ENCODE data around the gene AIP. TPM values are rescaled to one million over a fixed set of nuclear protein-coding genes. Genes with fewer than 3 reads are reported as not detected.

AIP gene
- total RNA-seq, 2 experiments from 2014 or later: 115 to 117 TPM

DNA sequence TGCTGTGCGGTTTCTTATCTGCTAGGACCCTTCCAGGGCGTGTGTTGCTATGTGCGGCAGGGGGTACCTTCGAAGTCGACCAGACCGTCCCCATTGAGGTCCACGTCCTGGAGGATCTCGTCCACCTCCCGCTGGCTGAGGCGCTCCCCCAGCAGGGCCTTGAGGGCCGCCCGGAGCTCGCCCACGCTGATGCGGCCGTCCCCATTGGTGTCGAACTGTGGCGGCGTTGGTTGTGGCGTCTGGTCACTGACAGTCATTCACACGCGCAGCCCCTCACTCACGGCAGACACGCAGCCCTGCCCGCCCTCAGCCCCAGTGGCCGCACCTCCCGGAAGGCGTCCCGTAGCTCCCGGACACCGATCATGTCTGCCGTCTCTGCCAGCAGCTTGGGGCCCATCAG is 36.9 kb downstream of the AIP start:
- no peaks in the 10 kb centered on the region for H3K27me3 ChIP-seq (ENCODE audit: control insufficient read depth in 1 of 2, insufficient read depth in 2 of 2, low read length in 2 of 2)
- no peak overlapping the region for H3K4me3 Mint-ChIP-seq
- H3K4me3 ChIP-seq (ENCODE audit: low read length): no peak overlapping the region
- ATAC-seq (ENCODE audit: poor library complexity) (no peak), DNase-seq (no peak)
- H3K4me1 Mint-ChIP-seq (ENCODE audit: low read depth): no peaks in the 10 kb centered on the region
- intact Hi-C loops (cut with DNase I, micrococcal nuclease): loop anchor here in 1 of 2 experiments (10.0 kb wide), 1 partner anchor 145 kb away; no protein-coding TSS in a partner anchor
- H3K36me3 ChIP-seq (ENCODE audit: insufficient read depth, low read length): no peaks in the 10 kb centered on the region
- H3K4me1 ChIP-seq (ENCODE audit: insufficient read depth, low read length): no peaks in the 10 kb centered on the region
- no peak overlapping the region for H3K27ac Mint-ChIP-seq
- TF ChIP-seq, protein P1, sequence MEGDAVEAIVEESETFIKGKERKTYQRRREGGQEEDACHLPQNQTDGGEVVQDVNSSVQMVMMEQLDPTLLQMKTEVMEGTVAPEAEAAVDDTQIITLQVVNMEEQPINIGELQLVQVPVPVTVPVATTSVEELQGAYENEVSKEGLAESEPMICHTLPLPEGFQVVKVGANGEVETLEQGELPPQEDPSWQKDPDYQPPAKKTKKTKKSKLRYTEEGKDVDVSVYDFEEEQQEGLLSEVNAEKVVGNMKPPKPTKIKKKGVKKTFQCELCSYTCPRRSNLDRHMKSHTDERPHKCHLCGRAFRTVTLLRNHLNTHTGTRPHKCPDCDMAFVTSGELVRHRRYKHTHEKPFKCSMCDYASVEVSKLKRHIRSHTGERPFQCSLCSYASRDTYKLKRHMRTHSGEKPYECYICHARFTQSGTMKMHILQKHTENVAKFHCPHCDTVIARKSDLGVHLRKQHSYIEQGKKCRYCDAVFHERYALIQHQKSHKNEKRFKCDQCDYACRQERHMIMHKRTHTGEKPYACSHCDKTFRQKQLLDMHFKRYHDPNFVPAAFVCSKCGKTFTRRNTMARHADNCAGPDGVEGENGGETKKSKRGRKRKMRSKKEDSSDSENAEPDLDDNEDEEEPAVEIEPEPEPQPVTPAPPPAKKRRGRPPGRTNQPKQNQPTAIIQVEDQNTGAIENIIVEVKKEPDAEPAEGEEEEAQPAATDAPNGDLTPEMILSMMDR (IDR thresholded peaks at IDR 0.05): no peak
- no peaks in the 10 kb centered on the region for H3K36me3 Mint-ChIP-seq (ENCODE audit: low read depth)
- H3K27ac ChIP-seq (ENCODE audit: low read depth in 1 of 2, low read length in 2 of 2): no peak overlapping the region
- no peaks in the 10 kb centered on the region for H3K27me3 Mint-ChIP-seq
- no peaks in the 10 kb centered on the region for H3K9me3 Mint-ChIP-seq
- ChIA-PET POLR2A (no interaction called here), CTCF (no interaction called here)
- no peaks in the 10 kb centered on the region for H3K9me3 ChIP-seq (ENCODE audit: control insufficient read depth in 1 of 2, insufficient read depth in 1 of 2, low read length in 2 of 2)

GRCh38 chr11:67520856-67521824 is 38.3 kb downstream of the AIP start:
- H3K27ac ChIP-seq (ENCODE audit: low read depth in 1 of 2, low read length in 2 of 2): no peak overlapping the region
- H3K9me3 ChIP-seq (ENCODE audit: control insufficient read depth in 1 of 2, insufficient read depth in 1 of 2, low read length in 2 of 2): no peaks in the 10 kb centered on the region
- DNase-seq: no peak
- no peaks in the 10 kb centered on the region for H3K9me3 Mint-ChIP-seq
- H3K4me1 ChIP-seq (ENCODE audit: insufficient read depth, low read length): no peaks in the 10 kb centered on the region
- no peaks in the 10 kb centered on the region for H3K4me1 Mint-ChIP-seq (ENCODE audit: low read depth)
- H3K27me3 ChIP-seq (ENCODE audit: control insufficient read depth in 1 of 2, insufficient read depth in 2 of 2, low read length in 2 of 2): no peaks in the 10 kb centered on the region
- H3K36me3 Mint-ChIP-seq (ENCODE audit: low read depth): no peaks in the 10 kb centered on the region
- H3K27me3 Mint-ChIP-seq: no peaks in the 10 kb centered on the region
- no peak overlapping the region for H3K4me3 ChIP-seq (ENCODE audit: low read length)
- H3K27ac Mint-ChIP-seq: no peak overlapping the region
- ChIA-PET CTCF (no interaction called here), POLR2A (no interaction called here)
- no peak overlapping the region for H3K4me3 Mint-ChIP-seq
- TF ChIP-seq, protein P1 (IDR thresholded peaks at IDR 0.05): no peak
- H3K36me3 ChIP-seq (ENCODE audit: insufficient read depth, low read length): no peaks in the 10 kb centered on the region
- intact Hi-C loops (cut with DNase I, micrococcal nuclease): no loop called here
- ATAC-seq (ENCODE audit: poor library complexity): no peak

- TF ChIP-seq, protein P1 (IDR thresholded peaks at IDR 0.05): no peak
- no peaks in the 10 kb centered on the region for H3K9me3 ChIP-seq (ENCODE audit: control insufficient read depth in 1 of 2, insufficient read depth in 1 of 2, low read length in 2 of 2)
- no peaks in the 10 kb centered on the region for H3K27me3 ChIP-seq (ENCODE audit: control insufficient read depth in 1 of 2, insufficient read depth in 2 of 2, low read length in 2 of 2)
- ChIA-PET POLR2A (no interaction called here), CTCF (no interaction called here)
- intact Hi-C loops (cut with DNase I, micrococcal nuclease): no loop called here
- no peaks in the 10 kb centered on the region for H3K4me1 Mint-ChIP-seq (ENCODE audit: low read depth)
- no peak overlapping the region for H3K4me3 Mint-ChIP-seq
- no peaks in the 10 kb centered on the region for H3K36me3 Mint-ChIP-seq (ENCODE audit: low read depth)
- no peak for DNase-seq
- H3K27me3 Mint-ChIP-seq: no peaks in the 10 kb centered on the region
- H3K4me3 ChIP-seq (ENCODE audit: low read length): no peak overlapping the region
- no peaks in the 10 kb centered on the region for H3K9me3 Mint-ChIP-seq
- no peak for ATAC-seq (ENCODE audit: poor library complexity)
- H3K27ac Mint-ChIP-seq: no peak overlapping the region
- no peaks in the 10 kb centered on the region for H3K36me3 ChIP-seq (ENCODE audit: insufficient read depth, low read length)
- H3K27ac ChIP-seq (ENCODE audit: low read depth in 1 of 2, low read length in 2 of 2): no peak overlapping the region
- no peaks in the 10 kb centered on the region for H3K4me1 ChIP-seq (ENCODE audit: insufficient read depth, low read length)
Observed at GRCh38 chr11:67521924-67522323, 39.1 kb downstream of the AIP start.
